Measurements from ENCODE around the gene COG1. TPM values are rescaled to one million over a fixed set of nuclear protein-coding genes. Genes with fewer than 3 reads are reported as not detected.

COG1 gene
- polyA plus RNA-seq, 3 donors: 5.1 to 24.4 (median 8.0) TPM

GRCh38 chr17:73249700-73250099 lies 56.8 kb downstream of the COG1 start:
- no peak overlapping the region for H3K4me3 Mint-ChIP-seq
- no peaks in the 10 kb centered on the region for H3K79me2 ChIP-seq (ENCODE audit: insufficient read depth, low read length)

GRCh38 chr17:73250851-73251640 lies 58.2 kb downstream of the COG1 start:
- H3K27me3 ChIP-seq (ENCODE audit: control insufficient read depth in 2 of 2, insufficient read depth in 2 of 2, low read length in 2 of 2): no peaks in the 10 kb centered on the region
- Mint-ChIP-seq H3K27ac (peak overlapping the region in 1 of 7 donors; percentile 29), H3K36me3 (peaks cover 14 to 22% of the 10 kb centered on the region in 2 donors), H3K9me3 (no peaks in the 10 kb centered on the region), H3K4me1 (peaks cover 3% of the 10 kb centered on the region), H3K27me3 (ENCODE audit: low read depth in 3 of 3) (peaks cover 0 to 6% (median 1%) of the 10 kb centered on the region in 3 donors), H3K4me3 (no peak overlapping the region)
- H2AFZ ChIP-seq (ENCODE audit: insufficient read depth, low read depth, low read length, poor library complexity, severe bottlenecking): no peak overlapping the region
- no peak for TF ChIP-seq CTCF (IDR thresholded peaks at IDR 0.05)
- no peak for DNase-seq
- intact Hi-C loops (cut with micrococcal nuclease): no loop called here
- H3K79me2 ChIP-seq (ENCODE audit: insufficient read depth, low read length): no peaks in the 10 kb centered on the region
- H3K4me3 ChIP-seq (replicated peaks in 1 of 3; ENCODE audit: low read depth in 2 of 3, low read length in 3 of 3): no peak overlapping the region
- H3K4me1 ChIP-seq (ENCODE audit: control insufficient read depth in 1 of 2, insufficient read depth in 2 of 2, low read length in 2 of 2): no peaks in the 10 kb centered on the region
- no peaks in the 10 kb centered on the region for H3K9me3 ChIP-seq (replicated peaks in 1 of 2; ENCODE audit: control insufficient read depth in 1 of 2, insufficient read depth in 1 of 2, low read length in 2 of 2)
- no peaks in the 10 kb centered on the region for H4K20me1 ChIP-seq (ENCODE audit: insufficient read depth, low read length)
- WGBS (ENCODE audit: insufficient coverage): 97% methylated on average over 5 of the region's 10 CpGs
- H3K4me2 ChIP-seq (replicated peaks; ENCODE audit: extremely low read depth, low read length, poor library complexity, severe bottlenecking): no peak overlapping the region
- H3K9ac ChIP-seq (ENCODE audit: insufficient read depth, low read length, poor library complexity, severe bottlenecking): no peak overlapping the region
- H3K27ac ChIP-seq (ENCODE audit: low read depth in 1 of 2, low read length in 2 of 2): no peak overlapping the region
- H3K36me3 ChIP-seq (replicated peaks in 1 of 2; ENCODE audit: control insufficient read depth in 1 of 2, insufficient read depth in 2 of 2, low read length in 2 of 2): peaks cover 0 to 27% of the 10 kb centered on the region in 2 donors

More at GRCh38 chr17:73249700-73250099, 56.8 kb downstream of the COG1 start:
- H3K4me1 Mint-ChIP-seq: no peaks in the 10 kb centered on the region
- peaks cover 23 to 30% of the 10 kb centered on the region in 2 donors for H3K36me3 Mint-ChIP-seq
- no peaks in the 10 kb centered on the region for H3K9me3 Mint-ChIP-seq
- 94% methylated on average over 7 of the region's 8 CpGs for WGBS (ENCODE audit: insufficient coverage)
- H3K36me3 ChIP-seq (replicated peaks in 1 of 2; ENCODE audit: control insufficient read depth in 1 of 2, insufficient read depth in 2 of 2, low read length in 2 of 2): peaks cover 8 to 40% of the 10 kb centered on the region in 2 donors
- peaks cover 0 to 6% (median 1%) of the 10 kb centered on the region in 3 donors for H3K27me3 Mint-ChIP-seq (ENCODE audit: low read depth in 3 of 3)
- no peaks in the 10 kb centered on the region for H3K27me3 ChIP-seq (ENCODE audit: control insufficient read depth in 2 of 2, insufficient read depth in 2 of 2, low read length in 2 of 2)
- no peak for TF ChIP-seq CTCF (IDR thresholded peaks at IDR 0.05)
- no peaks in the 10 kb centered on the region for H3K4me1 ChIP-seq (ENCODE audit: control insufficient read depth in 1 of 2, insufficient read depth in 2 of 2, low read length in 2 of 2)
- H4K20me1 ChIP-seq (ENCODE audit: insufficient read depth, low read length): no peaks in the 10 kb centered on the region
- H3K27ac Mint-ChIP-seq: peak overlapping the region in 1 of 7 donors; percentile 8
- no peak overlapping the region for H2AFZ ChIP-seq (ENCODE audit: insufficient read depth, low read depth, low read length, poor library complexity, severe bottlenecking)
- H3K9me3 ChIP-seq (replicated peaks in 1 of 2; ENCODE audit: control insufficient read depth in 1 of 2, insufficient read depth in 1 of 2, low read length in 2 of 2): no peaks in the 10 kb centered on the region
- no peak overlapping the region for H3K4me2 ChIP-seq (replicated peaks; ENCODE audit: extremely low read depth, low read length, poor library complexity, severe bottlenecking)
- no peak overlapping the region for H3K27ac ChIP-seq (ENCODE audit: low read depth in 1 of 2, low read length in 2 of 2)
- no peak for DNase-seq
- no peak overlapping the region for H3K4me3 ChIP-seq (replicated peaks in 1 of 3; ENCODE audit: low read depth in 2 of 3, low read length in 3 of 3)
- intact Hi-C loops (cut with micrococcal nuclease): no loop called here
- H3K9ac ChIP-seq (ENCODE audit: insufficient read depth, low read length, poor library complexity, severe bottlenecking): no peak overlapping the region
